HepG2 (cell line): ENCODE measurements around the gene DPF1. TPM values are rescaled to one million over a fixed set of nuclear protein-coding genes. Genes with fewer than 3 reads are reported as not detected.

Source experiments
- ATAC-seq: fragments of 200-7000 bp; cut with Tn5 transposase; 3 replicates; pipeline ENCODE4 v1.9.1; 2020; ENCODE audit warnings: mild to moderate bottlenecking, moderate library complexity
- BruUV-seq: library from RNA; stranded (reverse); fragments of 400-500 nt; replicated peaks from 2 replicates; lab custom pipeline; 2021; lab: Mats Ljungman, UMichigan
- CTCF ChIA-PET: fragments of 300-600 bp; formaldehyde crosslinking; extraction: SDS; loops from one replicate; lab custom pipeline; 2021; ENCODE audit warnings: low total read pairs, inconsistent platforms, low intra/inter-chr PET ratio; lab: Yijun Ruan, JAX
- POLR2A ChIA-PET: fragments of 350-600 bp; sonication (Branson Sonifier 250); formaldehyde crosslinking; loops from one replicate; lab custom pipeline; 2020; ENCODE audit warnings: antibody characterized with exemption, inconsistent platforms; lab: Yijun Ruan, JAX
- DNase-seq: peaks from one replicate; pipeline ENCODE4 v3.0.0-alpha.2; 2015; ENCODE audit warnings: low spot score
- FAIRE-seq: peaks from 3 replicates; lab custom pipeline; 2011; peaks lifted over from hg19 to GRCh38; lab: Jason Lieb, UNC
- H2AFZ ChIP-seq: one replicate; pipeline ENCODE4 v1.6.1; 2011; ENCODE audit warnings: low read length, inconsistent platforms
- H3K27ac ChIP-seq: fragments of 300-600 bp; 3 replicates; pipeline ENCODE4 v1.8.0; 2011; ENCODE audit warnings: mixed run types, mild to moderate bottlenecking, mixed read lengths, low read length, inconsistent platforms; ENCODE audit not compliant: insufficient read depth; ENCODE audit errors: extremely low read length
- H3K27me3 ChIP-seq, 2 experiments: fragments of 200-600 bp in 1 of 2; 2 replicates in 1 of 2; 3 replicates in 1 of 2; pipeline versions ENCODE4 v1.6.0 to v1.8.0; 2011; ENCODE audit warnings: low read length in 2 of 2, mild to moderate bottlenecking in 2 of 2, moderate library complexity in 2 of 2, inconsistent platforms in 1 of 2; ENCODE audit not compliant: insufficient read depth in 2 of 2, control insufficient read depth in 1 of 2
- H3K36me3 ChIP-seq, 2 experiments: fragments of 200-600 bp in 1 of 2; replicated peaks in 1 of 2; 2 replicates in 1 of 2; 3 replicates in 1 of 2; pipeline versions ENCODE4 v1.5.1 to v1.8.0; 2011; ENCODE audit warnings: low read length in 2 of 2, inconsistent platforms in 1 of 2; ENCODE audit not compliant: insufficient read depth in 2 of 2, control insufficient read depth in 1 of 2
- H3K4me1 ChIP-seq: 2 replicates; pipeline ENCODE4 v1.5.1; 2012; ENCODE audit warnings: low read length, inconsistent platforms; ENCODE audit not compliant: insufficient read depth
- H3K4me2 ChIP-seq: 2 replicates; pipeline ENCODE4 v1.6.0; 2011; ENCODE audit warnings: low read depth, low read length, inconsistent platforms
- H3K4me3 ChIP-seq, 3 experiments: fragments of 200-600 bp in 1 of 3; sonication (generic), shearing (Covaris generic) in 1 of 3; replicated peaks in 1 of 3; 2 replicates each; pipeline ENCODE4 v1.5.1; 2011 to 2016; ENCODE audit warnings: low read length in 3 of 3, inconsistent platforms in 2 of 3, low read depth in 2 of 3, mild to moderate bottlenecking in 2 of 3, control low read depth in 1 of 3, mixed read lengths in 1 of 3; ENCODE audit not compliant: insufficient read depth in 1 of 3
- H3K79me2 ChIP-seq: one replicate; pipeline ENCODE4 v1.6.1; 2011; ENCODE audit warnings: low read length, inconsistent platforms; ENCODE audit not compliant: insufficient read depth
- H3K9ac ChIP-seq: 2 replicates; pipeline ENCODE4 v1.6.0; 2011; ENCODE audit warnings: mild to moderate bottlenecking, low read depth, low read length, inconsistent platforms; ENCODE audit not compliant: insufficient read depth
- H3K9me3 ChIP-seq: 2 replicates; pipeline ENCODE4 v1.5.1; 2012; ENCODE audit warnings: mild to moderate bottlenecking, low read length
- H4K20me1 ChIP-seq: 2 replicates; pipeline ENCODE4 v1.6.0; 2011; ENCODE audit warnings: inconsistent platforms, mild to moderate bottlenecking, low read length, moderate library complexity; ENCODE audit not compliant: insufficient read depth
- ARHGAP35 ChIP-seq: sonication (generic); formaldehyde crosslinking; IDR thresholded peaks from 2 replicates; pipeline ENCODE4 v1.9.0; 2022; ENCODE audit warnings: mild to moderate bottlenecking, inconsistent platforms, moderate library complexity, missing genetic modification reagents, borderline replicate concordance
- BCLAF1 ChIP-seq: fragments of 450-650 bp; IDR thresholded peaks from 2 replicates; pipeline ENCODE4 v1.6.1; 2017; ENCODE audit warnings: mild to moderate bottlenecking
- KLF16 ChIP-seq, 2 experiments: sonication (generic) in 1 of 2; formaldehyde crosslinking in 1 of 2; IDR thresholded peaks; 2 replicates each; pipeline versions ENCODE4 v1.6.1 to v1.8.0; 2016 to 2023; ENCODE audit warnings: missing genetic modification reagents in 2 of 2, missing compliant biosample characterization in 1 of 2
- PRDM10 ChIP-seq: sonication (generic); formaldehyde crosslinking; IDR thresholded peaks from 2 replicates; pipeline ENCODE4 v1.4.0; 2020; ENCODE audit warnings: low read depth, missing genetic modification reagents
- SNAPC5 ChIP-seq: sonication (generic); formaldehyde crosslinking; IDR thresholded peaks from 2 replicates; pipeline ENCODE4 v1.8.1; 2023; ENCODE audit warnings: mild to moderate bottlenecking, missing genetic modification reagents, borderline replicate concordance
- SNRNP70 ChIP-seq: fragments of 200-400 bp; formaldehyde crosslinking; IDR thresholded peaks from 2 replicates; pipeline ENCODE4 v1.6.1; 2017; ENCODE audit warnings: mild to moderate bottlenecking, low read depth, low read length, moderate library complexity
- TOPORS ChIP-seq: sonication (generic); formaldehyde crosslinking; IDR thresholded peaks from 2 replicates; pipeline ENCODE4 v1.8.0; 2023; ENCODE audit warnings: mild to moderate bottlenecking, missing genetic modification reagents
- TRAFD1 ChIP-seq: sonication (generic); formaldehyde crosslinking; IDR thresholded peaks from 2 replicates; pipeline ENCODE4 v1.5.1; 2020; ENCODE audit warnings: missing genetic modification reagents, mild to moderate bottlenecking, borderline replicate concordance
- WIZ ChIP-seq: sonication (generic); formaldehyde crosslinking; IDR thresholded peaks from 2 replicates; pipeline ENCODE4 v1.5.1; 2020; ENCODE audit warnings: mild to moderate bottlenecking, missing genetic modification reagents
- ZBTB20 ChIP-seq: sonication (generic); formaldehyde crosslinking; IDR thresholded peaks from 2 replicates; pipeline ENCODE4 v1.8.1; 2023; ENCODE audit warnings: missing genetic modification reagents, low read depth, mild to moderate bottlenecking, borderline replicate concordance
- ZBTB43 ChIP-seq: sonication (generic); formaldehyde crosslinking; conservative IDR thresholded peaks from 2 replicates; pipeline ENCODE4 v1.4.0; 2020; ENCODE audit warnings: missing genetic modification reagents
- ZFP41 ChIP-seq: sonication (generic); formaldehyde crosslinking; IDR thresholded peaks from 2 replicates; pipeline ENCODE4 v1.4.0; 2020; ENCODE audit warnings: mild to moderate bottlenecking, missing genetic modification reagents, borderline replicate concordance
- ZNF367 ChIP-seq: sonication (generic); formaldehyde crosslinking; IDR thresholded peaks from 2 replicates; pipeline ENCODE4 v1.4.0; 2020; ENCODE audit warnings: missing genetic modification reagents, borderline replicate concordance
- WGBS: methylation state at CpG from one replicate; pipeline ENCODE4 v1.1.6; 2017; ENCODE audit warnings: low lambda C conversion rate; 5-methylcytosine and 5-hydroxymethylcytosine counted together
- in situ Hi-C: cut with HindIII; loops from 2 replicates; pipeline ENCODE4 v1.10.0; 2017; ENCODE audit warnings: low pct_unique_long_range_greater_than_20kb; ENCODE audit not compliant: extremely low pct_ligation_motif_present
- intact Hi-C: fragments of 100-400 bp; cut with micrococcal nuclease; formaldehyde crosslinking; loops from one replicate; pipeline ENCODE4 v1.10.0; 2022; ENCODE audit not compliant: unreplicated experiment
- polyA plus RNA-seq, 8 experiments: library from polyadenylated mRNA; depleted of rRNA in 3 of 8; stranded (reverse) in 7 of 8; unstranded in 1 of 8; fragments of >200 nt; fragmentation: Illumina TruSeq in 4 of 8; extraction: Trizol in 4 of 8; gene quantifications; 2 replicates each; pipeline versions ENCODE4 v1.2.1 to v1.2.3, GENCODE V29; 2011 to 2016; ENCODE audit warnings: low read depth in 4 of 8, missing spikeins in 1 of 8, mixed read lengths in 1 of 8; ENCODE audit not compliant: insufficient read depth in 1 of 8
- total RNA-seq, 5 experiments: library from RNA; depleted of rRNA; stranded (reverse); fragments of >200 nt; fragmentation: Illumina TruSeq; extraction: Trizol; gene quantifications; 2 replicates each; pipeline ENCODE4 v1.2.3, GENCODE V29; 2016; ENCODE audit warnings: low read depth in 1 of 5

DPF1 gene
- total and polyA plus RNA-seq, 2 of the 13 experiments (the other 11 are each of a cell fraction or from before 2014, with no cell fraction given) = 1.0 to 3.2 TPM

- H3K4me1 ChIP-seq = peaks cover 6% of the 10 kb centered on the region; the same call in 1 of the 2 replicates
- no peak overlapping the region for H3K27ac ChIP-seq
- DNase-seq = no peak
- FAIRE-seq = no peak
- no TSS peak for BruUV-seq
- H3K79me2 ChIP-seq = no peaks in the 10 kb centered on the region
- ChIA-PET POLR2A (no interaction called here), CTCF (no interaction called here)
- H3K36me3 ChIP-seq = no peaks in the 10 kb centered on the region
- no peak for ATAC-seq
- TF ChIP-seq PRDM10 (CRISPR knock-in tag) = no peak
- no peak for TF ChIP-seq ZBTB43 (CRISPR knock-in tag)
- no peak for TF ChIP-seq ZNF367
- TF ChIP-seq TOPORS = no peak
- TF ChIP-seq ZBTB20 (CRISPR knock-in tag) = no peak
- no peak for TF ChIP-seq BCLAF1
- no peak for TF ChIP-seq WIZ (CRISPR knock-in tag)
- no peak for TF ChIP-seq SNRNP70
- TF ChIP-seq SNAPC5 (CRISPR knock-in tag) = no peak
- TF ChIP-seq TRAFD1 (CRISPR knock-in tag) = no peak
- no peak for TF ChIP-seq ZFP41
- TF ChIP-seq KLF16 (CRISPR knock-in tag; IDR thresholded peaks at IDR 0.05) = no peak
- TF ChIP-seq ARHGAP35 (CRISPR knock-in tag) = no peak
- H4K20me1 ChIP-seq = no peaks in the 10 kb centered on the region
- intact Hi-C loops (no loop called here), in situ Hi-C loops (loop anchor here (5.0 kb wide), 1 partner anchor 92 kb away; no protein-coding TSS in a partner anchor)
- no peak overlapping the region for H2AFZ ChIP-seq
- no peak overlapping the region for H3K4me3 ChIP-seq
- no peak overlapping the region for H3K9ac ChIP-seq
- WGBS = 45% methylated on average over 8 of the region's 8 CpGs
- no peaks in the 10 kb centered on the region; a peak in 1 of 5 replicates for H3K27me3 ChIP-seq
- H3K9me3 ChIP-seq = no peaks in the 10 kb centered on the region
- H3K4me2 ChIP-seq = no peak overlapping the region
These were observed 15.8 kb upstream of the DPF1 start for GRCh38 chr19:38239816-38240215.
